Testis (tissue), 2 donors: ENCODE data around the gene CPT1B.

Source experiments
- POLR2A ChIP-seq: fragments of 450-650 bp; IDR thresholded peaks from one replicate; pipeline ENCODE4 v1.6.1; 2017; ENCODE audit warnings: antibody characterized with exemption, mild to moderate bottlenecking, moderate library complexity
- TF ChIP-seq, protein P1 (sequence below), 3 experiments: fragments of 450-650 bp in 2 of 3; fragments of 200-600 bp in 1 of 3; sonication (generic) in 1 of 3; IDR thresholded peaks; one replicate each; pipeline ENCODE4 v1.5.1; 2016 to 2019; ENCODE audit warnings: antibody characterized with exemption in 3 of 3, mild to moderate bottlenecking in 2 of 3, moderate library complexity in 1 of 3

DNA sequence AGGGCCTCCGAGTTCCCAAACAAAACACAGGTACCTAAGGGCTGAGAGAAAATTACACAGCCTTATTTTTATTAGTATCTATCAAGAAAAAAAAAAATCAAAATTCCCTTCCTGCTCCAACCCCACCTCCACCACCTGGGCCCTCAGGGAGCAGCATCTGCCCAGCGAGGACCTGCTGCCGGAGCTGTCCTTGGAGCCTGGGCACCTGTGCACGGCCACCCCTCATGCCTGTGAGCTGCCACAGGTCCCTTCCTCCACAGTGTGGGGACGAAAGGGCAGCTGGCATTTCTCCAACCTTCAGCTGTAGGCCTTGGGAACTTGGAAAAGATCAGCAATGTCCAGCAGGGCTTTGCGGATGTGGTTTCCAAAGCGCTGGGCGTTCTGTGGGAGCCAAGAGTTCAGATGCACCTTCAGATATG is 9.2 kb downstream of the CPT1B start:
- TF ChIP-seq, protein P1, sequence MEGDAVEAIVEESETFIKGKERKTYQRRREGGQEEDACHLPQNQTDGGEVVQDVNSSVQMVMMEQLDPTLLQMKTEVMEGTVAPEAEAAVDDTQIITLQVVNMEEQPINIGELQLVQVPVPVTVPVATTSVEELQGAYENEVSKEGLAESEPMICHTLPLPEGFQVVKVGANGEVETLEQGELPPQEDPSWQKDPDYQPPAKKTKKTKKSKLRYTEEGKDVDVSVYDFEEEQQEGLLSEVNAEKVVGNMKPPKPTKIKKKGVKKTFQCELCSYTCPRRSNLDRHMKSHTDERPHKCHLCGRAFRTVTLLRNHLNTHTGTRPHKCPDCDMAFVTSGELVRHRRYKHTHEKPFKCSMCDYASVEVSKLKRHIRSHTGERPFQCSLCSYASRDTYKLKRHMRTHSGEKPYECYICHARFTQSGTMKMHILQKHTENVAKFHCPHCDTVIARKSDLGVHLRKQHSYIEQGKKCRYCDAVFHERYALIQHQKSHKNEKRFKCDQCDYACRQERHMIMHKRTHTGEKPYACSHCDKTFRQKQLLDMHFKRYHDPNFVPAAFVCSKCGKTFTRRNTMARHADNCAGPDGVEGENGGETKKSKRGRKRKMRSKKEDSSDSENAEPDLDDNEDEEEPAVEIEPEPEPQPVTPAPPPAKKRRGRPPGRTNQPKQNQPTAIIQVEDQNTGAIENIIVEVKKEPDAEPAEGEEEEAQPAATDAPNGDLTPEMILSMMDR (IDR thresholded peaks at IDR 0.05): no peak
- no peak for TF ChIP-seq POLR2A
